GM23338 (cell line): ENCODE measurements around the gene STK36. TPM values are rescaled to one million over a fixed set of nuclear protein-coding genes. Genes with fewer than 3 reads are reported as not detected.

Experiments used
- ATAC-seq: fragments of 200-7000 bp; cut with Tn5 transposase; 3 replicates; pipeline ENCODE4 v1.9.1; 2020
- DNase-seq: peaks from one replicate; pipeline ENCODE4 v3.0.0-alpha.2; 2015; ENCODE audit warnings: low spot score
- H2AFZ ChIP-seq: fragments of 200-600 bp; sonication (generic); 2 replicates; pipeline ENCODE4 v1.8.0; 2016; ENCODE audit warnings: antibody characterized with exemption, mild to moderate bottlenecking, moderate library complexity
- H3F3A ChIP-seq: fragments of 200-600 bp; sonication (generic); replicated peaks from 2 replicates; pipeline ENCODE4 v1.8.0; 2017; ENCODE audit warnings: antibody characterized with exemption, mixed run types, low read depth
- H3K27ac ChIP-seq: fragments of 200-600 bp; sonication (generic); 2 replicates; pipeline ENCODE4 v1.6.1; 2016; ENCODE audit warnings: low read depth
- H3K27me3 ChIP-seq: fragments of 200-600 bp; sonication (generic); 2 replicates; pipeline ENCODE4 v1.8.0; 2016; ENCODE audit warnings: mild to moderate bottlenecking, mixed run types, moderate library complexity; ENCODE audit not compliant: insufficient read depth
- H3K36me3 ChIP-seq: fragments of 200-600 bp; sonication (generic); 2 replicates; pipeline ENCODE4 v1.8.0; 2016; ENCODE audit warnings: mild to moderate bottlenecking; ENCODE audit not compliant: insufficient read depth
- H3K4me1 ChIP-seq: fragments of 200-600 bp; sonication (generic); 2 replicates; pipeline ENCODE4 v1.8.0; 2016; ENCODE audit warnings: mild to moderate bottlenecking, moderate library complexity; ENCODE audit not compliant: insufficient read depth
- H3K4me2 ChIP-seq: fragments of 200-600 bp; sonication (generic); 2 replicates; pipeline ENCODE4 v1.7.1; 2017; ENCODE audit warnings: mixed run types
- H3K4me3 ChIP-seq: fragments of 200-600 bp; sonication (generic); 2 replicates; pipeline ENCODE4 v1.6.1; 2016; ENCODE audit warnings: mixed run types
- H3K79me2 ChIP-seq: fragments of 200-600 bp; sonication (generic); replicated peaks from 2 replicates; pipeline ENCODE4 v1.8.0; 2017; ENCODE audit warnings: mild to moderate bottlenecking; ENCODE audit not compliant: insufficient read depth
- H3K9me2 ChIP-seq: fragments of 200-600 bp; sonication (generic); 2 replicates; pipeline ENCODE4 v1.8.0; 2017; ENCODE audit not compliant: insufficient read depth
- H4K20me1 ChIP-seq: fragments of 200-600 bp; sonication (generic); replicated peaks from 2 replicates; pipeline ENCODE4 v1.8.0; 2017; ENCODE audit warnings: mild to moderate bottlenecking; ENCODE audit not compliant: insufficient read depth
- H3K27ac Mint-ChIP-seq: 2 replicates; pipeline ENCODE4 v1.8.0; 2020; ENCODE audit warnings: inconsistent platforms, mild to moderate bottlenecking, moderate library complexity, mixed read lengths
- H3K27me3 Mint-ChIP-seq: 3 replicates; pipeline ENCODE4 v1.8.0; 2022; ENCODE audit warnings: low read depth, mild to moderate bottlenecking, moderate library complexity, mixed read lengths, inconsistent platforms; ENCODE audit not compliant: insufficient read depth, poor library complexity
- H3K36me3 Mint-ChIP-seq: 3 replicates; pipeline ENCODE4 v1.8.0; 2021; ENCODE audit warnings: low read depth, mild to moderate bottlenecking, inconsistent platforms, moderate library complexity, mixed read lengths
- H3K4me1 Mint-ChIP-seq: 3 replicates; pipeline ENCODE4 v1.8.0; 2020; ENCODE audit warnings: mild to moderate bottlenecking, inconsistent platforms, mixed read lengths
- H3K4me3 Mint-ChIP-seq: 3 replicates; pipeline ENCODE4 v1.8.0; 2021; ENCODE audit warnings: moderate library complexity, mild to moderate bottlenecking, inconsistent platforms, mixed read lengths
- H3K9me3 Mint-ChIP-seq: 3 replicates; pipeline ENCODE4 v1.8.0; 2020; ENCODE audit warnings: moderate library complexity, mild to moderate bottlenecking, inconsistent platforms, mixed read lengths
- CREB1 ChIP-seq: fragments of 250-450 bp; sonication (Bioruptor Pico); IDR thresholded peaks from 2 replicates; pipeline ENCODE4 v1.5.0; 2020; ENCODE audit warnings: low read depth, mild to moderate bottlenecking, moderate library complexity
- ETS1 ChIP-seq: IDR thresholded peaks from 2 replicates; pipeline ENCODE4 v1.6.1; 2016; ENCODE audit warnings: antibody characterized with exemption
- EZH2phosphoT487 ChIP-seq: fragments of 200-600 bp; sonication (generic); IDR thresholded peaks from one replicate; pipeline ENCODE4 v1.8.1; 2018; ENCODE audit warnings: antibody characterized with exemption; ENCODE audit not compliant: unreplicated experiment
- NANOG ChIP-seq: IDR thresholded peaks from 2 replicates; pipeline ENCODE4 v1.6.1; 2016; ENCODE audit warnings: antibody characterized with exemption, borderline replicate concordance
- POLR2AphosphoS5 ChIP-seq: IDR thresholded peaks from 2 replicates; pipeline ENCODE4 v1.6.1; 2016; ENCODE audit warnings: antibody characterized with exemption, low read depth
- REST ChIP-seq: IDR thresholded peaks from one replicate; pipeline ENCODE4 v1.6.1; 2018; ENCODE audit warnings: antibody characterized with exemption; ENCODE audit not compliant: unreplicated experiment
- STAT1 ChIP-seq: IDR thresholded peaks from one replicate; pipeline ENCODE4 v1.6.1; 2016; ENCODE audit warnings: antibody characterized with exemption; ENCODE audit not compliant: unreplicated experiment
- ZNF114 ChIP-seq: fragments of 250-450 bp; sonication (Bioruptor Pico); IDR thresholded peaks from 2 replicates; pipeline ENCODE4 v1.5.0; 2020; ENCODE audit warnings: mild to moderate bottlenecking, moderate library complexity
- ZNF331 ChIP-seq: fragments of 250-450 bp; sonication (Bioruptor Pico); IDR thresholded peaks from 2 replicates; pipeline ENCODE4 v1.5.0; 2020; ENCODE audit warnings: low read depth, mild to moderate bottlenecking, moderate library complexity
- ZNF462 ChIP-seq: fragments of 250-450 bp; sonication (Bioruptor Pico); IDR thresholded peaks from 2 replicates; pipeline ENCODE4 v1.5.0; 2020; ENCODE audit warnings: mild to moderate bottlenecking, moderate library complexity
- polyA plus RNA-seq: library from polyadenylated mRNA; unstranded; fragments of >200 nt; fragmentation: Nextera tagmentation; extraction: Ambion mirVana; gene quantifications from 2 replicates; pipeline ENCODE4 v1.2.1, GENCODE V29; 2016
- total RNA-seq: library from RNA; depleted of rRNA; stranded (reverse); fragments of >200 nt; shearing (Covaris generic); gene quantifications from 2 replicates; pipeline ENCODE4 v1.2.3, GENCODE V29; 2014

The STK36 gene
- total and polyA plus RNA-seq, 2 experiments from 2014 or later: 21.2 to 26.3 TPM

- Histone ChIP-seq H3F3A (no peaks in the 10 kb centered on the region), H3K27me3 (no peaks in the 10 kb centered on the region), H3K27ac (no peak overlapping the region), H3K9me2 (no peaks in the 10 kb centered on the region), H3K4me2 (no peak overlapping the region), H4K20me1 (0 out of 2 replicates have a peak, but pooled peaks cover 19% of the 10 kb centered on the region), H3K4me3 (no peak overlapping the region), H3K79me2 (peaks cover 6% of the 10 kb centered on the region), H3K4me1 (peaks cover 5% of the 10 kb centered on the region), H2AFZ (no peak overlapping the region), H3K36me3 (peaks cover 23% of the 10 kb centered on the region)
- peaks cover 62% of the 10 kb centered on the region for H3K36me3 Mint-ChIP-seq
- H3K27ac Mint-ChIP-seq: no peak overlapping the region
- ATAC-seq (no peak), DNase-seq (no peak)
- peaks cover 2% of the 10 kb centered on the region for H3K27me3 Mint-ChIP-seq
- TF ChIP-seq ETS1: no peak
- TF ChIP-seq STAT1: no peak
- TF ChIP-seq ZNF114 (CRISPR knock-in tag): no peak
- no peak for TF ChIP-seq NANOG
- TF ChIP-seq ZNF462 (CRISPR knock-in tag): no peak
- no peak for TF ChIP-seq ZNF331 (CRISPR knock-in tag)
- TF ChIP-seq REST: no peak
- no peak for TF ChIP-seq EZH2phosphoT487
- TF ChIP-seq CREB1 (CRISPR knock-in tag): no peak
- no peak for TF ChIP-seq POLR2AphosphoS5
- no peak overlapping the region for H3K4me3 Mint-ChIP-seq
- H3K4me1 Mint-ChIP-seq: peaks cover 4% of the 10 kb centered on the region
- no peaks in the 10 kb centered on the region for H3K9me3 Mint-ChIP-seq
These were observed 7.2 kb upstream of the STK36 start for GRCh38 chr2:218664653-218665052.
